Stomach smooth muscle (tissue), 2 donors: ENCODE measurements around the gene PRRC2B.
"Not testable (repeated sequence)": the region's sequence is repeated elsewhere in the genome, so short reads cannot be mapped to it uniquely, and the experiment has no call there.

Source experiments
- H3K27ac ChIP-seq: one replicate; pipeline ENCODE4 v1.7.0; 2013; ENCODE audit warnings: mild to moderate bottlenecking, low read length, inconsistent platforms
- H3K27me3 ChIP-seq, 2 donors: one replicate each; pipeline ENCODE4 v1.7.0; 2013; ENCODE audit warnings: low read length in 2 of 2; ENCODE audit not compliant: insufficient read depth in 2 of 2, control insufficient read depth in 1 of 2
- H3K36me3 ChIP-seq, 2 donors: one replicate each; pipeline ENCODE4 v1.7.0; 2013; ENCODE audit warnings: low read length in 2 of 2; ENCODE audit not compliant: control insufficient read depth in 2 of 2, insufficient read depth in 2 of 2
- H3K4me1 ChIP-seq: one replicate; pipeline ENCODE4 v1.7.0; 2013; ENCODE audit warnings: low read length; ENCODE audit not compliant: control insufficient read depth, insufficient read depth
- H3K4me3 ChIP-seq, 2 donors: one replicate each; pipeline ENCODE4 v1.7.0; 2013; ENCODE audit warnings: low read length in 2 of 2
- H3K9ac ChIP-seq, 2 donors: one replicate each; pipeline ENCODE4 v1.7.0; 2013; ENCODE audit warnings: low read length in 2 of 2, mild to moderate bottlenecking in 1 of 2
- H3K9me3 ChIP-seq, 2 donors: one replicate each; pipeline ENCODE4 v1.7.0; 2013; ENCODE audit warnings: low read length in 2 of 2; ENCODE audit not compliant: control insufficient read depth in 2 of 2
- donor health status: healthy.
- donor health status: Pancreatic carcinoma.

The PRRC2B gene

DNA sequence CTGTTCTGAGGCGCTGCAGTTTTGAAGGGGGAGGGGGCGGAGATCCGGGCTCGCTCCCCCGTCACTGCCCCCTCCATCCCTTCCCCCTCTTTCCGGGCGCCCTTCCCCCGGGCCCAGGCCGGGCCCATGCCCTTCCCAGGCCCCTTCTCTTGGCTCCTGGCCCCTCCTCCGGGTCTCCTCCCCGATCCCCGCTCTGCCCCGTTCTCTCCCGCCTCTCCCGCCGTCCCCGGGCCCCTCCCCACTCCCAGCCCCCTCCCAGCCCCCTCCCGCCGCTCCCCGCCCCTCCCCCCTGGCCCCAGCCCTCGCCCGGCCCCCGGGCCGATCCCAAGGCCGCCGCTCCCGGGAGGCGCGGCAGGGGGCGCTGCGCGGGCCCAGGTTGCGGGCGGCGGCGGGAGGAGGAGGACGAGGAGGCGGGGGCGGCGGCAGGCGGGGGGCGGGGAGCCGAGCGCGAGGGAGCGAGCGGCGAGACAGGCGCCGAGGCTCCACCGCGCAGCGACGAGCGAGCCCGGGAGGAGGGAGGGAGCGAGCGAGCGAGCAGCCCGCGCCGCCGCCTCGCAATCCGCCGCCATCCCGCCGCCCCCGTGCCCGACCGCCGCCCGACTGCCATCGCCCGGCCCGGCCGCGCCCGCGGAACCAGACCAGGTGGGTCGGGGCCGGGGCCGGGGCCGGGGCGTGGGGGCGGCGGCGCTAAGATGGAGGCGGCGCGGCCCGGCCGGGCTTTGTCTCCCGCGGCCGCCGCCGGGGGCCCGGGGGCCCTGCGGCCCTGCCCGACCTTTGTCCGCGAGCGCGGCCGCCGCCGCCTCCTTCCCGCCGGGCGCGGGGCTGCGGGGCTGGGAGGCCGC, at the start of gene PRRC2B:
Gene PRRC2B (plus strand): TSS at position 465 of the 842 bp plus-strand sequence. CDS start 36,059 bp downstream, outside the sequence.
- Histone ChIP-seq H3K27ac (peak within 1 kb of the TSS; percentile 78), H3K27me3 (no peaks in the 10 kb centered on the region), H3K9me3 (no peaks in the 10 kb centered on the region), H3K4me3 (peak within 1 kb of the TSS; percentile 71 to 74), H3K36me3 (no peaks in the 10 kb centered on the region), H3K4me1 (peaks cover 37% of the 10 kb centered on the region), H3K9ac (peak within 1 kb of the TSS; percentile 64 to 89)

DNA sequence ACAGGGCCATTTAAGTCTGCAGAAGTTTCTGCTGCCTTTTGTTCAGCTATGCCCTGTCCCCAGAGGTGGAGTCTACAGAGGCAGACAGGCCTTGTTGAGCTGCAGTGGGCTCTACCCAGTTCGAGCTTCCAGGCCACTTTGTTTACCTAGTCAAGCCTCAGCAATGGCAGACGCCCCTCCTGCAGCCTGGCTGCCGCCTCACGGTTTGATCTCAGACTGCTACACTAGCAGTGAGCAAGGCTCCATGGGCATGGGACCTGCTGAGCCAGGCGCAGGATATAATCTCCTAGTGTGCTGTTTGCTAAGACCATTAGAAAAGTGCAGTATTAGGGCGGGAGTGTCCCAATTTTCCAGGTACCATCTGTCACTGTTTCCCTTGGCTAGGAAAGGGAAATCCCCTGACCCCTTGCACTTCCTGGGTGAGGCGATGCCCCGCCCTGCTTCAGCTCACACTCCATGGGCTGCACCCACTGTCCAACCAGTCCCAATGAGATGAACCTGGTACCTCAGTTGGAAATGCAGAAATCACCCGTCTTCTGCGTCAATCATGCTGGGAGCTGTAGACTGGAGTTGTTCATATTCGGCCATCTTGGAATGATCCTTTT, 48.9 kb upstream of the PRRC2B start:
- not testable (repeated sequence) for H3K36me3 ChIP-seq, H3K4me1 ChIP-seq, H3K9ac ChIP-seq, H3K9me3 ChIP-seq, H3K27ac ChIP-seq, H3K4me3 ChIP-seq, H3K27me3 ChIP-seq

DNA sequence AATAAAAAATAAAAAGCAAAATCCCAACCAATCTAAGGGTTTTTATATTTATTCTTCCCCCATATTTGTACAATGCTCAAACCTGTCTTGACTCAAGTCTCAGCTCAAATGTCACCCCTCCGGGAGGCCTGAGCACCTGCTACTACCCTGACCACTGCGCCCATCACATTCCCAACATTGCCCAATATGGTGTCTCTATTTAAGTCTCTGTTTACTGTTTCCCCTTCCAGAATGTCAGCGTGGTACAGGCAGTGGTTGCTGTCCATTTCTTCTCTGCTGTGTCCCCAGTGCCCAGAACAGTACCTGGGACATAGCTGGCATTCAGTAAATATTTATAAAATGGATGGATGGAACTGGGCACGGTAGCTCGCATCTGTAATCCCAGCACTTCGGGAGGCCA, 47.3 kb upstream of the PRRC2B start:
- Histone ChIP-seq H3K36me3 (no peaks in the 10 kb centered on the region), H3K9me3 (no peaks in the 10 kb centered on the region), H3K9ac (no peak overlapping the region), H3K27ac (no peak overlapping the region), H3K27me3 (peaks cover 0 to 2% of the 10 kb centered on the region in 2 donors), H3K4me1 (peaks cover 8% of the 10 kb centered on the region), H3K4me3 (no peak overlapping the region)

DNA sequence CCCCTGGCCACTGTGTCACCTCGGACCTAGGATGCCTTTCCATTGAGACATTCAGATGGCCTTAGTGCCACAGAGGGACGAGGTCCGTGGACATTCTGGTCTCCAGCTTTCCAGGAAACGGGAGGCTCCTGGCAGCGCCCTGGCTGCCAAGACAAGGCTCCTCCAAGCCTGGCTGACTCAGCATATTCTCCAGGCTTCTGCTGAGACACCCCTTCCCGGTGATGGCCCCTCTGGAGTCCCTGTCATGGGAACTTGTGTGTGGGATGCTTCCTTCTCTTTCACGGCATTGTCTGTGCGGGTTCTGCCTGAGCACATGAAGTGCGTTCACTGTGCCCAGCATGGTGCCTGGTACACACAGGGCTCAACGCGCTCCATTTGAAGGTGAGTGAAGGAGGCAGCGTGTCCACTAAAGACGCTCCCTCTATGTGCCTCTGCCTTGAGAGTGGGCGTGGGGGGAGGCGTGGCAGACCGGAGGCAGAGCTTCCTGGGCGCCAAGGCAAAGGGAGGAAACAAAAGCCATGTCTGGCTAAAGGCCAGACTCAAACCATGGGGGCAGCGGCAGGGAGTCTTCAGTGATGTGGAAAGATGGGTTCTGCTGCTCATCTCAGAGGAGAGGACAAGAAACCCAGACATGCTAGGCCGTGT, 46.4 kb upstream of the PRRC2B start:
- peaks cover 0 to 2% of the 10 kb centered on the region in 2 donors for H3K27me3 ChIP-seq
- H3K36me3 ChIP-seq: no peaks in the 10 kb centered on the region
- no peaks in the 10 kb centered on the region for H3K9me3 ChIP-seq
- H3K27ac ChIP-seq: no peak overlapping the region
- no peak overlapping the region for H3K9ac ChIP-seq
- peaks cover 8% of the 10 kb centered on the region for H3K4me1 ChIP-seq
- H3K4me3 ChIP-seq: no peak overlapping the region

DNA sequence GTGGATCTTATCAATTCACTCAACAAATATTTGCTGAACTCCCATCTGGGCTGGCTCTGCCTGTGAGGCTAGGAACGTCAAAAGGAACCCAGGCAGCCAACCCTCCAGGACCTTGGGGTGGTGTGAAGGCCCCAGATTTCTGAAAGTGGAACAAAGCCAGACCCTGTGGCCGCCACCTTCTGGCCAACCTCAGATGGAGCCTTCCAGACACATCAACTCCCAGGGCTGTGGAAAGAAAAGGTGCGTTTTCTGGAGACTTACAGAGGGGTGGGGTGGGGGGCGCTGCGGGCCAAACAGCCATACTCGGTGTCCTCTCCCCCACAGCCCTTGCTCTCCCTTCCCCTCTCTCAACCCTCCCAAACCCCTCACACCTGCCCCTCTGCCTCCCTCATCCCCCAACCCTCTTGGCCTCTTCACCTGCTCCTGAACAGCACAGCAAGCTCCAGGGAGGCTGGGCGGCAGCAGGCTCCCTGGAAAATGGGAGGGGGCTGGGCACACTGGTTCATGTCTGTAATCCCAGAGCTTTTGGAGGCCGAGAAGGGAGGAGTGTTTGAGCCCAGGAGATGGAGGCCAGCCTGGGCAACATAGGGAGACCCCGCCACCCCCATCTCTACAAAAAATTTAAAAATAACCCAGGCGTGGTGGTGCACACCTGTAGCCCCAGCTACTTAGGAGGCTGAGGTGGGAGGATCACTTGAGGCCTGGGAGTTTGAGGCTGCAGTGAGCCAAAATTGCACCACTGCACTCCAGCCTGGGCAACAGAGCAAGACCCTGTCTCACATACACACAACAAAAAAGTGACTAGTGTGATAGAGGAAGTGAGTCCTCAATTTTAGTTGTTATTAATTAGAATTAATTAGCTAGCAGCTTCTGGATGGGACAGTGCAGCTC, 45.0 kb upstream of the PRRC2B start:
- Histone ChIP-seq H3K9ac (no peak overlapping the region), H3K9me3 (no peaks in the 10 kb centered on the region), H3K27me3 (peaks cover 0 to 4% of the 10 kb centered on the region in 2 donors), H3K4me1 (peaks cover 8% of the 10 kb centered on the region), H3K27ac (no peak overlapping the region), H3K4me3 (no peak overlapping the region), H3K36me3 (no peaks in the 10 kb centered on the region)

DNA sequence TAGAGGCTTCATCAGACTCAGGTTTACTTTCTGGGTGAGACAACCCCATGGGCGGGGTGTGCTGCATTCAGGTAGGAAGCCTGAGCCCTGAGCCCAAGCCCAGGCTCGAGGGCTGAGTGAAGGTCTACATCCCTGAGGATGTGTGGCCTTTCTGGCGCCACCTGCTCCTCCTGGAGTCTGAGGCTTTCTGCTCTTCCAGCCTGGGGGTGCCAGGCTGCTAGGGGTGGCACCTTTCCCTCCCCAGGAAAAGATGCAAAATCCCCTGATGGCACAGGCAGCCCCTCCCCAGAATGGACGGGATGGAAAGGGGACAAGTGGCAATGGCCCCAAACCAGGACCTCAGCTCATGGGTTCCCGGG, 44.4 kb upstream of the PRRC2B start:
- Histone ChIP-seq H3K9me3 (no peaks in the 10 kb centered on the region), H3K4me3 (peak overlapping the region; percentile 64 to 69), H3K27ac (no peak overlapping the region), H3K27me3 (peaks cover 0 to 4% of the 10 kb centered on the region in 2 donors), H3K36me3 (no peaks in the 10 kb centered on the region), H3K4me1 (peaks cover 8% of the 10 kb centered on the region), H3K9ac (peak overlapping the region in 1 of 2 donors; percentile 68)

DNA sequence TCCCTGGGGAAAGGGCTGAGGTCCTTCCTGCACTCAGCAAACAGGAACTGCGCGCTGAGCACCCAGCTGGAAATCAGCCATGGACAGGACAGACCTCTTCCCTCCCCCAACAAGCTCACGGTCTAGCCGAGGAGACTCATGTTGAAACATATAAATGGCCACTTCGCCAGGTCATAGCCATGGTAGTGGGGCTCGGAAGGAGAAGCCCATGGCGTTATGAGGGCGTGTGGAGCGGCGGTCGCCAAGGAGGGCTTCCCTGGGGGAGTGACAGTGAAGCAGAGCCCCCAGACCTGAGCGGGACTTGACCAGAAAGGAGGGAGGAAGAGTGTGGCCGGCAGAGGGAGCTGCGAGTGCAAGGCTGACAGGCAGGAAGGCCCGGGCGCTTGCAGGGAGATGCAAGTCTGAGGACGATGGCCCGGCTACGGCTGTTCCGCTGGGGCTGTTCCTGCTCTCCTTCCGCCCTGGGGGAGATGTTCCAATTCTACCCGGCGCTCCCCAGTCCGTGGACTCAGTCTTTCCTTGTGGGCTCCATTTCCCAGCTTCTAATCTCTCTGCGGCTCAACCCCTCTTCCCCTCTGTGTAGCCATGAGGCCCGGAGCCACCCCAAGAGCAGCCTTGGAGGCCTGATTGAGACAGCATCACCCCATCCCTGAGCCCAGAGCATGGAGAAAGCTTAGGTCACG, 43.9 kb upstream of the PRRC2B start:
- Histone ChIP-seq H3K36me3 (no peaks in the 10 kb centered on the region), H3K4me1 (peaks cover 8% of the 10 kb centered on the region), H3K4me3 (peak overlapping the region; percentile 64 to 69), H3K27me3 (peaks cover 0 to 4% of the 10 kb centered on the region in 2 donors), H3K27ac (no peak overlapping the region), H3K9me3 (no peaks in the 10 kb centered on the region), H3K9ac (peak overlapping the region; percentile 20 to 68)

DNA sequence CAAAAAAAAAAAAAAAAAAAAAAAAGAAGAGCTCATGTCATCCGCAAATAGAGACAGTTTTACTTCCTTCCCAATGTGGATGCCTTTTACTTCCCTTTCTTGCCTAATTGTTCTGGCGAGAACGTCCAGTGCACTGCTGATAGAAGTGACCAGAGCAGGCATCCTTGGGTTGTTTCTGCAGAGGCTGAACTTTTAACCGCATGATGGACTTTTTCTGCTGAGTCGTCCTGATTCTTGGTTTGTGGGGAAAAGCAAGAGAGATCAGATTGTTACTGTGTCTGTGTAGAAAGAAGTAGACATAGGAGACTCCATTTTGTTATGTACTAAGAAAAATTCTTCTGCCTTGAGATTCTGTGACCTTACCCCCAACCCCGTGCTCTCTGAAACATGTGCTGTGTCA, 37.4 kb upstream of the PRRC2B start:
- H3K9me3 ChIP-seq, H3K27ac ChIP-seq, H3K4me3 ChIP-seq: not testable (repeated sequence)

DNA sequence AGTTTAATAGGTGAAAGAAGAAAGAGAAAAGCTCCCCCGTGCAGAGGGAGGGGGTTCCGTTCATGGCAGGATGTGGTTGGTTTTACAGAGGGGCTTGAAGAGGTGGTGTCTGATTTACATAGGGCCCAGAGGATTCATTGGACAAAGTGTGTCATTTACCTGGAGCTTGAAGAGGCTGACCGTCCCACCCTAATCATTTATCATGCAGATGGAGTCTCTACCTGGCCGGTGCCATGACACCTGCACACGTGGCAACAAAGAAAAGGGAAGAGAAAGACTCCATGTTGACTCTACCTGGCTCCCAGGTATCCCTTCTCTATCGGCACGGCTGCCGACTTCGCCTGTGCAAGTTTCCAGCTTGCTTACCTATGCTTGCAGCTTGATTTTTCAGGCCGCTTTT, 35.3 kb upstream of the PRRC2B start:
- no peaks in the 10 kb centered on the region for H3K27me3 ChIP-seq
- H3K9me3 ChIP-seq: no peaks in the 10 kb centered on the region
- H3K36me3 ChIP-seq: no peaks in the 10 kb centered on the region
- H3K4me1 ChIP-seq: peaks cover 4% of the 10 kb centered on the region
- no peak overlapping the region for H3K27ac ChIP-seq
- no peak overlapping the region for H3K4me3 ChIP-seq
- H3K9ac ChIP-seq: no peak overlapping the region

More for the DNA sequence above, 37.4 kb upstream of the PRRC2B start:
- H3K27me3 ChIP-seq, H3K4me1 ChIP-seq, H3K9ac ChIP-seq, H3K36me3 ChIP-seq: not testable (repeated sequence)
